Ovary (tissue), 3 donors: ENCODE results near the gene SEL1L3.

Source experiments
- EP300 ChIP-seq: sonication (generic); formaldehyde crosslinking; IDR thresholded peaks from one replicate; pipeline ENCODE4 v1.6.1; 2017; ENCODE audit warnings: antibody characterized with exemption
- POLR2A ChIP-seq: fragments of 450-650 bp; IDR thresholded peaks from one replicate; pipeline ENCODE4 v1.6.1; 2017; ENCODE audit warnings: antibody characterized with exemption, mild to moderate bottlenecking, moderate library complexity
- TF ChIP-seq, protein P1 (sequence below), 3 donors: fragments of 450-650 bp in 2 of 3; fragments of 200-600 bp in 1 of 3; IDR thresholded peaks; one replicate each; pipeline versions ENCODE4 v1.5.1 to v1.8.0; 2016 to 2022; ENCODE audit warnings: antibody characterized with exemption in 3 of 3, mild to moderate bottlenecking in 1 of 3
- donor health status: DM: no; HTN: no; CAD: no.

DNA sequence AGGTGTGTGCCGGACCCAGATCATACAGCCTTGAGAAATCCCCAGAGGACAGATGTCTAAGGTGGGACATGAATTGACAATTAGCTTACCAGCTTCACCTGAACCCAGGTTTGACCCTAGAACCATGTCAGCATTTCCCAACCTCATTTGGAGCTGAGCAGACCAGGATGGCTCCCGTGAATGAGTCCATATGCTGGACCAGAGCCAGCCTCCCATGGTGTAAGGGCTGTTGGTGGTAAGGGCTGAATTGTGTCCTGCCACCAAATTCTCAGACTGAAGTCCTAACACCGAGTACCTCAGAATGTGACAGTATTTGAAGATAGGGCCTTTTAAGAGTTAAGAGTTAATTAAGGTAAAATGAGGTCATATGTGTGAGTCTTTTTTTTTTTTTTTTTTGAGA is 118.8 kb downstream of the SEL1L3 start:
- TF ChIP-seq, protein P1, sequence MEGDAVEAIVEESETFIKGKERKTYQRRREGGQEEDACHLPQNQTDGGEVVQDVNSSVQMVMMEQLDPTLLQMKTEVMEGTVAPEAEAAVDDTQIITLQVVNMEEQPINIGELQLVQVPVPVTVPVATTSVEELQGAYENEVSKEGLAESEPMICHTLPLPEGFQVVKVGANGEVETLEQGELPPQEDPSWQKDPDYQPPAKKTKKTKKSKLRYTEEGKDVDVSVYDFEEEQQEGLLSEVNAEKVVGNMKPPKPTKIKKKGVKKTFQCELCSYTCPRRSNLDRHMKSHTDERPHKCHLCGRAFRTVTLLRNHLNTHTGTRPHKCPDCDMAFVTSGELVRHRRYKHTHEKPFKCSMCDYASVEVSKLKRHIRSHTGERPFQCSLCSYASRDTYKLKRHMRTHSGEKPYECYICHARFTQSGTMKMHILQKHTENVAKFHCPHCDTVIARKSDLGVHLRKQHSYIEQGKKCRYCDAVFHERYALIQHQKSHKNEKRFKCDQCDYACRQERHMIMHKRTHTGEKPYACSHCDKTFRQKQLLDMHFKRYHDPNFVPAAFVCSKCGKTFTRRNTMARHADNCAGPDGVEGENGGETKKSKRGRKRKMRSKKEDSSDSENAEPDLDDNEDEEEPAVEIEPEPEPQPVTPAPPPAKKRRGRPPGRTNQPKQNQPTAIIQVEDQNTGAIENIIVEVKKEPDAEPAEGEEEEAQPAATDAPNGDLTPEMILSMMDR (IDR thresholded peaks at IDR 0.05), result no peak
- TF ChIP-seq POLR2A (no peak), EP300 (no peak)
